ENCODE measurements around the gene TGFB2.

GRCh38 chr1:218479436-218480115, 134.4 kb downstream of the TGFB2 start:
- TF ChIP-seq CTCF (conservative IDR thresholded peaks at IDR 0.05; ENCODE audit: low read depth, low read length) (no peak), EZH2 (IDR thresholded peaks at IDR 0.05; ENCODE audit: borderline replicate concordance, low read depth, low read length, poor library complexity, severe bottlenecking) (no peak)

Measured in A673 (cell line).